ENCODE measurements around the gene GANC.

Gene GANC

GRCh38 chr15:42405863-42406482, 133.0 kb downstream of the GANC start:
- H3K4me3 ChIP-seq (ENCODE audit: low read depth, low read length): no peak overlapping the region
- TF ChIP-seq POLR2A (IDR thresholded peaks at IDR 0.05; ENCODE audit: extremely low read depth, insufficient read length) (no peak), MYC (IDR thresholded peaks at IDR 0.05; ENCODE audit: low read depth, low read length) (no peak), MAX (IDR thresholded peaks at IDR 0.05; ENCODE audit: low read depth, low read length) (no peak), CTCF (IDR thresholded peaks at IDR 0.05; ENCODE audit: low read depth, low read length) (no peak)

More at GRCh38 chr15:42405863-42406482, 133.0 kb downstream of the GANC start:
- no peak for DNase-seq (ENCODE audit: low read depth)
